Cardiac fibroblast (primary cell): Measurements from ENCODE around the gene AMHR2.
"Not testable (repeated sequence)": the region's sequence is repeated elsewhere in the genome, so short reads cannot be mapped to it uniquely, and the experiment has no call there.

Experiments
- DNase-seq, 2 donors: peaks; one replicate each; pipeline versions ENCODE4 v3.0.0 to v3.0.0-alpha.2; 2010; ENCODE audit warnings: low read depth in 2 of 2
- H3K4me3 ChIP-seq, 2 donors: replicated peaks in 1 of 2; 1 replicate in 1 of 2; 2 replicates in 1 of 2; pipeline ENCODE4 v1.5.1; 2011; ENCODE audit warnings: low read depth in 2 of 2, low read length in 2 of 2, mild to moderate bottlenecking in 2 of 2, moderate library complexity in 1 of 2
- TF ChIP-seq, protein P1 (sequence below): IDR thresholded peaks from one replicate; pipeline ENCODE4 v1.5.1; 2011; ENCODE audit warnings: low read depth, mild to moderate bottlenecking, low read length, inconsistent platforms

The AMHR2 gene

DNA sequence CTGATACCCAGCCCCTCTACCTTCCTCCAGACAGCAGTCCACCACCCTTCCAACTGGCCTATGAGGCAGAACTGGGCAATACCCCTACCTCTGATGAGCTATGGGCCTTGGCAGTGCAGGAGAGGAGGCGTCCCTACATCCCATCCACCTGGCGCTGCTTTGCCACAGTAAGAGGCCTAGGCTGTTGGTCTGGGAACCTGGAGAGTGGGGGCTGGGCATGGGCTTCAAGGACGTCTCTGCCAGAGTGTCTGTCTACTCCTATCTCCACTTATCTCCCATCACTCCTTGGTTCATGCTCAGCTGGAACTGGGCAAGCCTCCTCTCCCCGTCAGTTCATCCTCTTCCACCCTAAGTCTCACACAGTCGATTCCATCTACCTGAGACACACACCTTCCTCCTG lies 6.5 kb downstream of the AMHR2 start:
- TF ChIP-seq, protein P1, sequence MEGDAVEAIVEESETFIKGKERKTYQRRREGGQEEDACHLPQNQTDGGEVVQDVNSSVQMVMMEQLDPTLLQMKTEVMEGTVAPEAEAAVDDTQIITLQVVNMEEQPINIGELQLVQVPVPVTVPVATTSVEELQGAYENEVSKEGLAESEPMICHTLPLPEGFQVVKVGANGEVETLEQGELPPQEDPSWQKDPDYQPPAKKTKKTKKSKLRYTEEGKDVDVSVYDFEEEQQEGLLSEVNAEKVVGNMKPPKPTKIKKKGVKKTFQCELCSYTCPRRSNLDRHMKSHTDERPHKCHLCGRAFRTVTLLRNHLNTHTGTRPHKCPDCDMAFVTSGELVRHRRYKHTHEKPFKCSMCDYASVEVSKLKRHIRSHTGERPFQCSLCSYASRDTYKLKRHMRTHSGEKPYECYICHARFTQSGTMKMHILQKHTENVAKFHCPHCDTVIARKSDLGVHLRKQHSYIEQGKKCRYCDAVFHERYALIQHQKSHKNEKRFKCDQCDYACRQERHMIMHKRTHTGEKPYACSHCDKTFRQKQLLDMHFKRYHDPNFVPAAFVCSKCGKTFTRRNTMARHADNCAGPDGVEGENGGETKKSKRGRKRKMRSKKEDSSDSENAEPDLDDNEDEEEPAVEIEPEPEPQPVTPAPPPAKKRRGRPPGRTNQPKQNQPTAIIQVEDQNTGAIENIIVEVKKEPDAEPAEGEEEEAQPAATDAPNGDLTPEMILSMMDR: no peak
- no peak for DNase-seq
- H3K4me3 ChIP-seq: no peak overlapping the region

DNA sequence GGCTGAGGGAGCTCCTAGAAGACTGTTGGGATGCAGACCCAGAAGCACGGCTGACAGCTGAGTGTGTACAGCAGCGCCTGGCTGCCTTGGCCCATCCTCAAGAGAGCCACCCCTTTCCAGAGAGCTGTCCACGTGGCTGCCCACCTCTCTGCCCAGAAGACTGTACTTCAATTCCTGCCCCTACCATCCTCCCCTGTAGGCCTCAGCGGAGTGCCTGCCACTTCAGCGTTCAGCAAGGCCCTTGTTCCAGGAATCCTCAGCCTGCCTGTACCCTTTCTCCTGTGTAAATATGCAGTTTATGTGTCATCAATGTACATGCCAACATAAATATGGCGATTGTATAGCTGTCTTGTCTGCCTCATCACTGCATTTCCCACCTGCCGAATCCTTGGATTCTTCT lies 7.5 kb downstream of the AMHR2 start:
- DNase-seq: peak in 1 of 2 donors; percentile 55
- H3K4me3 ChIP-seq: no peak overlapping the region
- TF ChIP-seq, protein P1: no peak

DNA sequence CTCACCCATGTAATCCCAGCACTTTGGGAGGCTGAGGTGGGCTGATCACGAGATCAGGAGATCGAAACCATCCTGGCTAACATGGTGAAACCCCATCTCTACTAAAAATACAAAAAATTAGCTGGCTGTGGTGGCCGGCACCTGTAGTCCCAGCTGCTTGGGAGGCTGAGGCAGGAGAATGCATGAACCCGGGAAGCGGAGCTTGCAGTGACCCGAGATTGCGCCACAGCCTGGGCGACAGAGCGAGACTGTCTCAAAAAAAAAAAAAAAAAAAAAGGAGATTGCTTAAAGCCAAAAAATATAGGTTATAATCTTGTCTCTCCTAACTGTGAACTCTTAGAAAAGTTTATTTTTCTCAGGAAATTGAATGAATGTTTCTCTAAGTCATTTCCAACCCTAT lies 11.7 kb downstream of the AMHR2 start:
- DNase-seq: not testable (repeated sequence)

DNA sequence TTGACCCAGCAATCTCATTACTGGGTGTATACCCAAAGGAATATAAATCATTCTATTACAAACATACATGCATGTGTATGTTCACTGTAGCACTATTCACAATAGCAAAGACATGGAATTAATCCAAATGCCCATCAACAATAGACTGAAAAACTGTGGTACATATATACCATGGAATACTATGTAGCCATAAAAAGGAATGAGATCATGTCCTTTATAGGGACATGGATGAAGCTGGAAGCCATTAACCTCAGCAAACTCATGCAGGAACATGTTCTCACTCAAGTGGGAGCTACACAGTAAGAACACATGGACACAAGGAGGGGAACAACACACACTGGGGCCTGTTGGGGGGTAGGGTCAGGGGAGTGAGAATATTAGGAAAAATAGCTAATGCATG lies 15.9 kb downstream of the AMHR2 start:
- not testable (repeated sequence) for H3K4me3 ChIP-seq, DNase-seq

More for the DNA sequence above, 11.7 kb downstream of the AMHR2 start:
- not testable (repeated sequence) for H3K4me3 ChIP-seq

DNA sequence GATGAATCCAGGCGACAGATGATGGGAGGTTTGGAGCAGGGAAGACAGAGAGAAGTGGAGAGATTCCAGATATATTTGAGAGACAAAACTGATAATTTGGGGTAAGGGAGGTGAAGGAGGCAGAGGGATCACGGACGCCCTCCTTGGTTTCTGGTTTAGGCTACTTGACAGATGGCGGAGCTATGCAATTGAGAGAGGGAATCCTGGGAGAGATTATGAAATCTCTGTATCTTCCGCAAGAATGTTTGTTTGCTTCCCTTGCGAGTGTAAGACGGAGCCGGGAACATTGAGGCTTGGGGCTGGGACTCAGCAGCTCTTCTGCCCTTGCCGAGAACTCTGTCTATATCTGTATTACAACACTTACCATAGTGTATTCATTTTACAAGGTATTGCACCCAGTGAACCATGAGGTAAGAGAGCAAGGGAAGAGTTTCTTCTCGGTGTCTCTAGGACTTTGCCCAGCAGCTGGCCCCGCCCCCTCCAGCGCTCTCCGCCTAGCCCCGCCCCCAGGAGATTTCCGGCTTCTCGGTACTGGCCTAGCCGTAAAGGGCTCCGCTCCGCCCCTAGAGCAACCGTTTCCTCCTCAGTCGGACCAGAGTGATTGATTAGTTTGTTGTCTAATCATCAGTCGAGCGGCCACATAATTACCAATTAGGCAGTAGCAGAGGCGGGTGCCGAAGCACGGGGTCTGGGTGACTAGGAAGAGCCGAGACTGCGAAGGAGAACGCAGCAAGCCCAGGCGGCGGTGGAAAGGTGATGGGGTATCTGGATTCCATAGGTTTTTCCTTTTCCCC lies 17.6 kb downstream of the AMHR2 start, which contains the start of gene PRR13:
Gene PRR13, plus strand, starts transcription at position 695 of the 794 bp plus-strand sequence. CDS start 981 bp downstream, outside the sequence.
- TF ChIP-seq, protein P1: no peak
- DNase-seq: peak; percentile 100
- H3K4me3 ChIP-seq: peak within 1 kb of the TSS; percentile 67

DNA sequence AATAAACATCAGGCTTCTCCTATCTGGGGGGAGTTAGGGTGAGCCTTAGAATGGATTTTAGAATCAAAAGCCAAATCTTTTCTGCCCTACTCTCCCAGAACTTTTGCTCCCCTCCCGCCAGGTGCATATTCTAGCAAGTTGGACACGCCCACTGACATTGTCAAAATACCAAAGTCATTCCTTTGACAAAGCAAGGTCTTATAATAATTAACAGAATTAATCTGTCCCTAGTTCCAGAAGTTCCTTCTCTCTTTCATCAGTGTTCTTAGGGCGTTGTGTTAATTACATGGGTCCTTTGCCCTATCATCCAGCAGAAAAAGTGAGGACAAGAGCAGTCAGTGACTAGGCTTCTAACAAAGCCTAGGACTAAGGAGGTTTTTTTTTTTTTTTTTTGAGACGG lies 20.3 kb downstream of the AMHR2 start:
- TF ChIP-seq, protein P1: no peak
- DNase-seq: no peak
- H3K4me3 ChIP-seq: no peak overlapping the region

DNA sequence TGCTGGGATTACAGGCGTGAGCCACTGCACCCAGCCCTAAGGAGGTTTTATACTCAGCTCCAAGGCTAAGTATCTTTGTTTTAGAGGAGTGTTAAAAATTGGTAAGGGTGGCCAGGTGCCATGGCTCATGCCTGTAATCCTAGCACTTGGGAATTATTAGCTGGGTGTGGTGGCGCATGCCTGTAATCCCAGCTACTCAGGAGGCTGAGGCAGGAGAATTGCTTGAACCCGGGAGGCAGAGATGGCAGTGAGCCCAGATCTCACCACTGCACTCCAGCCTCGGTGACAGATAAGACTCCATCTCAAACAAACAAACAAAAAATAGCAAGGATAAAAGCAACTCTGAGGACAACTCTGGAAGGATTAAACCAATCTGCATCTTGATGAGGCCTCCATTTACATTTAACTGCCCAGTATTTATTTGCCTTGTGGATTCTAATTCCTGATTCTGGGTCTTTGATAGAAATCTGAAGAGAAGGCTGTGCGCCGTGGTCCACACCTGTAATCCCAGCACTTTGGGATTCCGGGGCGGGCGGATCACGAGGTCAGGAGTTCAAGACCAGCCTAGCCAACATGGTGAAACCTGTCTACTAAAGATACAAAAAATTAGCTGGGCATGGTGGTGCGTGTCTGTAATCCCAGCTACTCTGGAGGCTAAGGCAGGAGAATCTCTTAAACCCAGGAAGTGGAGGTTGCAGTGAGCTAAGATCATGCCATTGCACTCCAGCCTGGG lies 21.1 kb downstream of the AMHR2 start:
- DNase-seq, H3K4me3 ChIP-seq: not testable (repeated sequence)

DNA sequence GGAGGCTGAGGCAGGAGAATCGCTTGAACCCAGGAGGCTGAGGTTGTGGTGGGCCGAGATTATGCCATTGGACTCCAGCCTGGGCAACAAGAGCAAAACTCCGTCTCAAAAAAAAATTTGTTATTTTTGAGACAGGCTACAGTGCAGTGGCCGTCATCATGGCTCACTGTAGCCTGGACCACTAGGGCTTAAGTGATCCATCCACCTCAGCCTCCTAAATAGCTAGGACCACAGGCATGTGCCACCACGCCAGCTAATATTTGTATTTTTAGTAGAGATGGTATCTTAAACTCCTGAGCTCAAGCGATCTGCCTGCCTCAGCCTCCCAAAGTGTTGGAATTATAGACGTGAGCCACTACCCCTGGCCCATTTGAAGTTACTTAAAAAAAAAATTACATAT lies 27.3 kb downstream of the AMHR2 start:
- DNase-seq: no peak
- no peak overlapping the region for H3K4me3 ChIP-seq
- TF ChIP-seq, protein P1: no peak
